ENCODE results near the gene AHDC1.

AHDC1 gene

DNA sequence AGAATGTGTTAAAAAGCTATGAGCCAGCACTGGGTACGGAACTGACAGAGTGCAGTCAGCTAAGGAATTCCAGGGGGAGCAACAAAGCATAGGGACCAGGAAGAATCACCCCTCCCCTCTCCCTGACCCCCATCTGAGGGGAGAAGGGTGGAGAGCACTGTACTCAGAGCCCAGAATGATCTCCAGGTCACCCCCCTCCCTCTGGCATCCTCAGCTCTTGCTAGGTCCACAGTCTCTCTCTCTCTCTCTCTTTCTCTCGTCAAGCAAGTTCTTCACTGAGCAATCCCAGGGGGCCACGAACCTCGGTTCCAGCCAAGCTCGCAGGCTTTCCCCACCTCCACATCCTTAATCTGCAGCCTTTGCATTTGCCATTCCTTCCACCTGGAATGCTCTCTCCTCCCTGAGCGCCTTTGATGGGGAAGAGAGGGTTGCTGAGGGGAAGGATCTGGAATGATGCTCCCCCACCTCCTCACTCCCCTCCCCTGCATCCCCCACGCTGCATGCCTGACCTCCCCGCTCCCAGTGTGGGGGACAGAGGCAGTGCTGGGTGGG is 107.3 kb downstream of the AHDC1 start (continued):
- TF ChIP-seq MYNN (tag by site-specific recombination; IDR thresholded peaks at IDR 0.05; ENCODE audit: borderline replicate concordance) (no peak), ZNF366 (tag by site-specific recombination; conservative IDR thresholded peaks at IDR 0.05) (no peak), EGR2 (tag by site-specific recombination; IDR thresholded peaks at IDR 0.05; ENCODE audit: low read depth) (peak; percentile 65; the same call in 1 of the 2 replicates), ZNF302 (tag by site-specific recombination; IDR thresholded peaks at IDR 0.05; ENCODE audit: low read depth) (no peak)
- TF ChIP-seq, protein P1, sequence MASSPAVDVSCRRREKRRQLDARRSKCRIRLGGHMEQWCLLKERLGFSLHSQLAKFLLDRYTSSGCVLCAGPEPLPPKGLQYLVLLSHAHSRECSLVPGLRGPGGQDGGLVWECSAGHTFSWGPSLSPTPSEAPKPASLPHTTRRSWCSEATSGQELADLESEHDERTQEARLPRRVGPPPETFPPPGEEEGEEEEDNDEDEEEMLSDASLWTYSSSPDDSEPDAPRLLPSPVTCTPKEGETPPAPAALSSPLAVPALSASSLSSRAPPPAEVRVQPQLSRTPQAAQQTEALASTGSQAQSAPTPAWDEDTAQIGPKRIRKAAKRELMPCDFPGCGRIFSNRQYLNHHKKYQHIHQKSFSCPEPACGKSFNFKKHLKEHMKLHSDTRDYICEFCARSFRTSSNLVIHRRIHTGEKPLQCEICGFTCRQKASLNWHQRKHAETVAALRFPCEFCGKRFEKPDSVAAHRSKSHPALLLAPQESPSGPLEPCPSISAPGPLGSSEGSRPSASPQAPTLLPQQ (tag by site-specific recombination; IDR thresholded peaks at IDR 0.05) = no peak
- TF ChIP-seq, protein P2, sequence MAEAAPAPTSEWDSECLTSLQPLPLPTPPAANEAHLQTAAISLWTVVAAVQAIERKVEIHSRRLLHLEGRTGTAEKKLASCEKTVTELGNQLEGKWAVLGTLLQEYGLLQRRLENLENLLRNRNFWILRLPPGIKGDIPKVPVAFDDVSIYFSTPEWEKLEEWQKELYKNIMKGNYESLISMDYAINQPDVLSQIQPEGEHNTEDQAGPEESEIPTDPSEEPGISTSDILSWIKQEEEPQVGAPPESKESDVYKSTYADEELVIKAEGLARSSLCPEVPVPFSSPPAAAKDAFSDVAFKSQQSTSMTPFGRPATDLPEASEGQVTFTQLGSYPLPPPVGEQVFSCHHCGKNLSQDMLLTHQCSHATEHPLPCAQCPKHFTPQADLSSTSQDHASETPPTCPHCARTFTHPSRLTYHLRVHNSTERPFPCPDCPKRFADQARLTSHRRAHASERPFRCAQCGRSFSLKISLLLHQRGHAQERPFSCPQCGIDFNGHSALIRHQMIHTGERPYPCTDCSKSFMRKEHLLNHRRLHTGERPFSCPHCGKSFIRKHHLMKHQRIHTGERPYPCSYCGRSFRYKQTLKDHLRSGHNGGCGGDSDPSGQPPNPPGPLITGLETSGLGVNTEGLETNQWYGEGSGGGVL (tag by site-specific recombination; IDR thresholded peaks at IDR 0.05) = peak; percentile 66
- TF ChIP-seq, protein P3, sequence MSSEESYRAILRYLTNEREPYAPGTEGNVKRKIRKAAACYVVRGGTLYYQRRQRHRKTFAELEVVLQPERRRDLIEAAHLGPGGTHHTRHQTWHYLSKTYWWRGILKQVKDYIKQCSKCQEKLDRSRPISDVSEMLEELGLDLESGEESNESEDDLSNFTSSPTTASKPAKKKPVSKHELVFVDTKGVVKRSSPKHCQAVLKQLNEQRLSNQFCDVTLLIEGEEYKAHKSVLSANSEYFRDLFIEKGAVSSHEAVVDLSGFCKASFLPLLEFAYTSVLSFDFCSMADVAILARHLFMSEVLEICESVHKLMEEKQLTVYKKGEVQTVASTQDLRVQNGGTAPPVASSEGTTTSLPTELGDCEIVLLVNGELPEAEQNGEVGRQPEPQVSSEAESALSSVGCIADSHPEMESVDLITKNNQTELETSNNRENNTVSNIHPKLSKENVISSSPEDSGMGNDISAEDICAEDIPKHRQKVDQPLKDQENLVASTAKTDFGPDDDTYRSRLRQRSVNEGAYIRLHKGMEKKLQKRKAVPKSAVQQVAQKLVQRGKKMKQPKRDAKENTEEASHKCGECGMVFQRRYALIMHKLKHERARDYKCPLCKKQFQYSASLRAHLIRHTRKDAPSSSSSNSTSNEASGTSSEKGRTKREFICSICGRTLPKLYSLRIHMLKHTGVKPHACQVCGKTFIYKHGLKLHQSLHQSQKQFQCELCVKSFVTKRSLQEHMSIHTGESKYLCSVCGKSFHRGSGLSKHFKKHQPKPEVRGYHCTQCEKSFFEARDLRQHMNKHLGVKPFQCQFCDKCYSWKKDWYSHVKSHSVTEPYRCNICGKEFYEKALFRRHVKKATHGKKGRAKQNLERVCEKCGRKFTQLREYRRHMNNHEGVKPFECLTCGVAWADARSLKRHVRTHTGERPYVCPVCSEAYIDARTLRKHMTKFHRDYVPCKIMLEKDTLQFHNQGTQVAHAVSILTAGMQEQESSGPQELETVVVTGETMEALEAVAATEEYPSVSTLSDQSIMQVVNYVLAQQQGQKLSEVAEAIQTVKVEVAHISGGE (tag by site-specific recombination; conservative IDR thresholded peaks at IDR 0.05; ENCODE audit: low read depth) = 0 out of 2 replicates have a peak, but pooled peaks have one; percentile 19

- no peak overlapping the region for H3K27ac ChIP-seq (ENCODE audit: extremely low read depth, low read depth, low read length)
- no peak overlapping the region for H3K4me3 ChIP-seq (ENCODE audit: low read depth, low read length)
- H3K36me3 ChIP-seq (ENCODE audit: control insufficient read depth in 2 of 2, insufficient read depth in 1 of 2, low read length in 2 of 2) = no peaks in the 10 kb centered on the region
- CTCF ChIA-PET = interaction anchor here (0.6 to 0.9 kb wide), 3 partner anchors 23 to 78 kb away, joined by 3 read pairs; no protein-coding TSS in a partner anchor
- H3K9me3 ChIP-seq (ENCODE audit: control insufficient read depth, insufficient read depth, low read depth, low read length) = no peaks in the 10 kb centered on the region
- TF ChIP-seq OVOL3 (tag by site-specific recombination; IDR thresholded peaks at IDR 0.05) (no peak), IKZF3 (tag by site-specific recombination; IDR thresholded peaks at IDR 0.05) (no peak), ZNF280D (tag by site-specific recombination; IDR thresholded peaks at IDR 0.05) (no peak), ZIC2 (tag by site-specific recombination; IDR thresholded peaks at IDR 0.05) (no peak), ZNF157 (tag by site-specific recombination; IDR thresholded peaks at IDR 0.05) (no peak), ZNF404 (tag by site-specific recombination; IDR thresholded peaks at IDR 0.05) (no peak), ZNF174 (tag by site-specific recombination; IDR thresholded peaks at IDR 0.05) (no peak), ZNF132 (tag by site-specific recombination; IDR thresholded peaks at IDR 0.05; ENCODE audit: borderline replicate concordance) (no peak), SETDB1 (IDR thresholded peaks at IDR 0.05; ENCODE audit: insufficient read length, low read length) (no peak), HIC1 (tag by site-specific recombination; IDR thresholded peaks at IDR 0.05) (no peak), ZNF555 (tag by site-specific recombination; conservative IDR thresholded peaks at IDR 0.05) (no peak), BCL6B (tag by site-specific recombination; IDR thresholded peaks at IDR 0.05) (no peak), ZNF292 (tag by site-specific recombination; IDR thresholded peaks at IDR 0.05; ENCODE audit: borderline replicate concordance, low read depth) (no peak)
- peaks cover 3% of the 10 kb centered on the region; the same call in 1 of the 2 replicates for H3K4me1 ChIP-seq (ENCODE audit: control insufficient read depth, insufficient read depth, low read length)
- POLR2A ChIA-PET = no interaction called here
Observed at GRCh38 chr1:27492796-27493195, 111.1 kb downstream of the AHDC1 start.
